GM23248 (cell line): ENCODE measurements around the gene CLCNKB.

Experiments used
- EZH2 ChIP-seq: fragments of 200-600 bp; sonication (generic); IDR thresholded peaks from 2 replicates; pipeline ENCODE4 v1.6.1; 2018; ENCODE audit warnings: antibody characterized with exemption, mild to moderate bottlenecking; ENCODE audit not compliant: insufficient read depth, poor library complexity, severe bottlenecking
- EZH2phosphoT487 ChIP-seq: fragments of 200-600 bp; sonication (generic); IDR thresholded peaks from 2 replicates; pipeline ENCODE4 v1.6.1; 2018; ENCODE audit warnings: antibody characterized with exemption, moderate library complexity, mild to moderate bottlenecking, low read depth; ENCODE audit not compliant: insufficient read depth

GRCh38 chr1:16088351-16088911 lies 44.8 kb downstream of the CLCNKB start:
- no peak for TF ChIP-seq EZH2
- no peak for TF ChIP-seq EZH2phosphoT487
